ENCODE data around the gene LRRC46.

GRCh38 chr17:47860386-47860785 is 28.9 kb downstream of the LRRC46 start:
- TF ChIP-seq CTCF (IDR thresholded peaks at IDR 0.05; ENCODE audit: low read length) (no peak), EZH2phosphoT487 (IDR thresholded peaks at IDR 0.05; ENCODE audit: low read length) (no peak)

Data from MM.1S (cell line).